T-helper 1 cell (primary cell): ENCODE results near the gene TNFRSF19.
"Not testable (repeated sequence)": the region's sequence is repeated elsewhere in the genome, so short reads cannot be mapped to it uniquely, and the experiment has no call there.

Experiments
- DNase-seq, 5 donors: peaks; one replicate each; pipeline ENCODE4 v3.0.0-alpha.2; 2012 to 2020

TNFRSF19 gene

DNA sequence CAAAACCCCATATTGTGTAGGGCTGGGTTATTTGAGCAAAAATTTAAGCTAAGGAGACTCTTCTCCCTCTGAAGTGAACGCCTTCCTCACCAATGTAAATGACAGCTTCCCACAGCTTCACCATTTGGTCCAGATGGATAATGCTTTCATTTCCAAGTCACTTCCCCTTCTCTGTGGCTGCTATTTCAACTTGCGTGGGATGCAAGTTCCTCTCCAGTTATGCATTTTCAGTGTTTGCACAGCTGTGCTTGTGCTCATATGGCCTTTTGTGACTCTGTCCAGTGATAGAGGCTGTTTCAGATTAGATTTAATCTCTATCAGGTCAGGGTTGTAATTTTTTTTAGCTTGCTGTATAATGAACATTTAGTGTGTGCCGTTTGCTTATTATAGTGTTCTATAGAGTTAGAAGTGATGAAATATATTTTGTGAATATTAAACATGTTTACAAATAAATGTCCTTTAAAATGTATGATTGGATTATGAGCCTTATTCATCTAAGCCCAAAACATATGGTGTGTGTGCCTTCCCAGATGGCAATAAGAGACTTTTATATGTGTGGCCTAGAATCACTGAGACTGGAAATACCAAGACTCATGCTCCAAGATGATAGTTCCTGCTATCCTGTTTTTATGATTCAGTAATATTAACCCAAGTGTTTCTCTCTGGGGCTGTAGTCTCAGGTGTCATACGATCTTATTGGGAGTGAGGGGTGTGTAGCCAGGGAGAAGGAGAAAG, 86.6 kb downstream of the TNFRSF19 start:
- DNase-seq, result no peak

- DNase-seq, result no peak
These were observed 88.8 kb downstream of the TNFRSF19 start for GRCh38 chr13:23658929-23659541.

DNA sequence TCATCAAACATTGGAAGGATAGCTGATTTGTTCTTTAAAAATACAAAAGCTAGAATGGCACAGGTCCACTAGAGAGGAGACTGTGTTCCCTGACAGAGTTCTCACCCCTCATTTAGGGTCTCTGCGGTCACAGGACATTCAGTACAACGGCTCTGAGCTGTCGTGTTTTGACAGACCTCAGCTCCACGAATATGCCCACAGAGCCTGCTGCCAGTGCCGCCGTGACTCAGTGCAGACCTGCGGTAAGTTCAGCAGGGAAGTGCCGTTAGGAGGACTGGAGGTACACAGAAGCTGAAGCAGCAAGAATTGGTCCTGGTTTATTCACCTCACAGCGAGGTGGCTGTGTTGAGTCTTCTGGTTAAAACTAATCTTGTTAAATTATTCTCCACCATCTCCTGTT, 90.0 kb downstream of the TNFRSF19 start:
- no peak for DNase-seq

DNA sequence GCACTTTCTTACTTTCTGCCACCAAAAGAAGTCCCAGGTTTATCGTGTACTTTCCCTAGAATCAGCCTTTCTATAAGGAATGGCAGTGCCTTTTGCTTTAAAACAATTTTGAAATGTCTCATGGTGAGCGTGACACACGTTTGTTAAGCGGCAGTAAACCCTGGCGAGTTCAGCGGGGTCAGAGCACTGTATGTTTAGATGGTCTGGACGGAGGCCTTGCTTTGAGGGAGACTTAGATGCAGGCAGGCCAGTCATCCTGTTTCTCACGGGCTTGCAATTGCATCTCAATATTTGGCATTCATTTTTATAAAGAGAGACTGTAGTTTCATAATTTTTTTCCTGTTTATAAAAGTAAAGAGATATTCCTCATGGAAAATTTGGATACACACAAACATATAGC, 96.4 kb downstream of the TNFRSF19 start:
- DNase-seq, result no peak

GRCh38 chr13:23667750-23668149, 97.5 kb downstream of the TNFRSF19 start:
- DNase-seq, result no peak

GRCh38 chr13:23668562-23668961, 98.3 kb downstream of the TNFRSF19 start:
- DNase-seq, result no peak

GRCh38 chr13:23670793-23671192, 100.6 kb downstream of the TNFRSF19 start:
- DNase-seq, result no peak

DNA sequence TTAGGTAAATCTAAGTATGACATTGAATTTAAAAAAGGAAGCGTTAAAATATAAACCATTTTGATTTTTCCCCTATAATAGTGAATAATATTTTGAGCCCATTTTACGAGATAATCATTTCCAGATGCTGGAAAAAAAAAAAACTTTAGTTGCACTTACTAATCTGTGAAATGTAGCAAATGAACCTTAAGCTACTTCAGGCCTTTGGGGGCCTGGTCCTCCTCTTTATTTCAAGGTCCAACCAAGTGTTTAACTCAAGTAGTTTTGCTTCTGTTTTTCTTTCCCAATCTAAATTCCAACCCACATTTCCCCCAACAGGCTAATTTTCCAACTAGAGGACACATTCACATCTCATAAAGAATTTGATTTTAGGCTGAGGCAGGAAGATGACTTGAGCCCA, 101.2 kb downstream of the TNFRSF19 start:
- no peak for DNase-seq

DNA sequence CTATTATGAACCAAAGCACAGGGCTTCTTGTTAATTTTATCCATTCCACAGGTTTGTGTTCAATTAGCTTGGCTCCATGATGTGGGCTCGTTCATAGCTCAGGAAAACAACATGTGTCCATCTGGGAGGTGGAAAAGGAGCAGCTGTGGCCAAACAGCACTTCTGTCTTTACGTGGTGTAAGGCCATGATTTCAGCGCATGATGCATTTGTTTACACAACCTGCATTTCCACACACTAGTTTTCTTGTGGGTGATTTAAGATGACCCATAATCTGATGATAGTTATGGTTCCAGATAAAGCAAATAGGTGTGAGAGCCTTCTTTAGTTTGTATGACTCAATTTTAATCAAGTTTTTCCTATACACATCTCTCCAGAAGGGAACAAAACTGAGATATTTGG, 101.7 kb downstream of the TNFRSF19 start:
- DNase-seq, result no peak

DNA sequence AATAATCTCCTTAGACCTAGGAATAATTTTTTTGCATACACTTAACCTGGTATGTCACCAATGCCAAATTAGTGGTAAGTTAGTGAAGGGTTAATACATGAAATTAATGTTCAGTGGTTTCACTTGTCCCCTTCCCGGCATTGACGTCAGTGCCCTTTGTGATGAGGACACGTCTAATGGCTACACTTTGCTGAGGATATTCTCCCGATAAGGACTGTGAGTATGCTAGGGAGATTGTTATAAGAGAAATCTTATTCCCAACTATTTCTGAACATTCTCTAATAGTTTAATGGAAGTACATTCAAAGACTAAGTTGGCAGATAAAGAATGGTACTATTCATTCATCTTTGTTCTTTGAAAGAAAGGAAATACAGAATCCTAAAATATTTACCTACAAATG, 102.4 kb downstream of the TNFRSF19 start:
- no peak for DNase-seq

- no peak for DNase-seq
These were observed 103.1 kb downstream of the TNFRSF19 start for GRCh38 chr13:23673354-23673753.

DNA sequence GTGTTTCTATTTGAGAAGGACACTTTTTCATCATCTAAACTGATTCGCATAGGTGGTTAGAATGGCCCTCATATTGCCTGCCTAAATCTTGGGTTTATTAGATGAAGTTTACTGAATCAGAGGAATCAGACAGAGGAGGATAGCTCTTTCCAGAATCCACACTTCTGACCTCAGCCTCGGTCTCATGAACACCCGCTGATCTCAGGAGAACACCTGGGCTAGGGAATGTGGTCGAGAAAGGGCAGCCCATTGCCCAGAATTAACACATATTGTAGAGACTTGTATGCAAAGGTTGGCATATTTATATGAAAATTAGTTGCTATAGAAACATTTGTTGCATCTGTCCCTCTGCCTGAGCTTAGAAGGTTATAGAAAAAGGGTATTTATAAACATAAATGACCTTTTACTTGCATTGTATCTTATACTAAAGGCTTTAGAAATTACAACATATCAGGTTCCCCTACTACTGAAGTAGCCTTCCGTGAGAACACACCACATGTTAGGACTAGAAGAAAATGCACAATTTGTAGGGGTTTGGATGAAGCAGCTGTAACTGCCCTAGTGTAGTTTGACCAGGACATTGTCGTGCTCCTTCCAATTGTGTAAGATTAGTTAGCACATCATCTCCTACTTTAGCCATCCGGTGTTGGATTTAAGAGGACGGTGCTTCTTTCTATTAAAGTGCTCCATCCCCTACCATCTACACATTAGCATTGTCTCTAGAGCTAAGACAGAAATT, 103.8 kb downstream of the TNFRSF19 start:
- no peak for DNase-seq

GRCh38 chr13:23674795-23675640, 104.8 kb downstream of the TNFRSF19 start:
- peak in 1 of 5 donors; percentile 28 for DNase-seq

DNA sequence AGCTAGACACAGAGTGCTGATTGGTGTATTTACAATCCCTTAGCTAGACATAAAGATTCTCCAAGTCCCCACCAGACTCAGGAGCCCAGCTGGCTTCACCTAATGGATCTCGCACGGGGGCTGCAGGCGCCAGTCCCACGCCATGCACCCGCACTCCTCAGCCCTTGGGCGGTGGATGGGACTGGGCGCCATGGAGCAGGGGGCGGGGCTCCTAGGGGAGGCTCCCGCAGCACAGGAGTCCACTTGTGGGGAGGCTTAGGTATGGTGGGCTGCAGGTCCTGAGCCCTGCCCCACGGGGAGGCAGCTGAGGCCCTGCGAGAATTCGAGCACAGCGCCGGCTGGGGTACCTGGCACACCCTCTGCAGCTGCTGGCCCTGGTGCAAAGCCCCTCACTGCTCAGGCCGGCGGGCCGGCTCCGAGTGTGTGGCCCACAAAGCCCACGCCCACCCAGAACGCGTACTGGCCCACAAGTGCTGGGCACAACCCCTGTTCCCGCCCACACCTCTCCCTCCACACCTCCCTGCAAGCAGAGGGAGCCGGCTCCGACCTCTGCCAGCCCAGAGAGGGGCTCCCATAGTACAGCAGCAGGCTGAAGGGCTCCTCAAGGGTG, 107.6 kb downstream of the TNFRSF19 start:
- not testable (repeated sequence) for DNase-seq

- DNase-seq, result no peak
These were observed 108.6 kb downstream of the TNFRSF19 start for GRCh38 chr13:23678795-23679194.

GRCh38 chr13:23679220-23679619, 109.0 kb downstream of the TNFRSF19 start:
- DNase-seq, result peak in 1 of 5 donors; percentile 66

DNA sequence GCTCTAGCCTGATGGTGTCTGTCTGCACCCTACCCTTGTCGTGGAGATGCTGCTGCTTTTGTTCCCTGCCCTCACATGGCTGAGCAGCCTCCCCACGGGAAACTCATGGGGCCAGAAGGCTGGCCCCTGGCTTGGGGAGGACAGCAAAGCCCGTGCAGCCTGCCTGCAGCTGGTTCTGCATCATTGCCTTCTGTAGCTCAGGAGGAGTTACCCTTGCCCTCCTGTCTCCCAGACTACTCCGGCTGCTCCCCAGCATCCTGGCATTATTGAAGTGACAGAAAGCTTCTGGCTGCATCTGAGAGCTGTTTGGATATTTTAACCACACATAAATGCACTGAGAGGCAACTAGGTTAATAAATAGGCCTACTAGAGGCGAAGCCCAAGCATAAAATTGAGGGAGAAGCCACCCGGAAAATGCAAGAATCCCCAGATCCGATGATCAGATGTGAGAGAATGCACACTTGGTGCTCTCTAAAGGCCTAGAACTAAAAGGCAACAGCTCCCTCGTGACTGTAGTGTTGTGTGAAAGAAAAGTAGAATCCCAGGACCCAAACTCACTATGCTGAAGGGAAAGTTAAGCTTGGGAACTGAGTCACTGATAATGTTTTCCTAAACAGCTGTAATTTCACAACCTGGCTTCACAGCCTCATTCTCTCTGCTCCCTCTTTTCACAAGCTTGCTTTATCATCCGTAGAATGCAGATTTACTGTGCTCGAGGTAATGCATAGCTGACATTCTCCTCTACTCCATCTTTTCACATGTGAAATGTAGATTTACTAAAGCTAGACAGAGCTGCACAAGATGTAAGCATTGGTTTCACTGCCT, 110.8 kb downstream of the TNFRSF19 start:
- DNase-seq, result no peak

GRCh38 chr13:23683084-23683483, 112.9 kb downstream of the TNFRSF19 start:
- DNase-seq, result no peak

GRCh38 chr13:23684647-23685046, 114.4 kb downstream of the TNFRSF19 start:
- DNase-seq, result no peak

DNA sequence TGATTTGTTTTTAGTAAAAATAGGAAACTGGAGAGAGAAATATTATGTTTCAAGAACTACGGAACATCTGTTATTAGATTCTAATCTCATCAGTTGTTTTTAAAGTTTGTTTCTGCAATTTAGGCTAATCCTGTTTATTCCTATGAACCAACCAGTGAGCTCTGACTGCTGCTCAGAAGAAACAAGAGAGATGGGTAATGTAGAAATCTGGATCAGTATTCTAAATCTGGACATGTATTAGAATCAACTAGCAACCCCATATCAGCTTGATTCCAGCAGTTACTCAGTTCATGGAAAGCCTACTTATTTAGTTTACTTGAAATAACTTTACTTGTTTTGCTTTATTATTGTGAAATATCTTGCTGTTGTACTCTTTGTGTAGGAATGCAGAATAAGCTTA, 115.2 kb downstream of the TNFRSF19 start:
- DNase-seq, result no peak

DNA sequence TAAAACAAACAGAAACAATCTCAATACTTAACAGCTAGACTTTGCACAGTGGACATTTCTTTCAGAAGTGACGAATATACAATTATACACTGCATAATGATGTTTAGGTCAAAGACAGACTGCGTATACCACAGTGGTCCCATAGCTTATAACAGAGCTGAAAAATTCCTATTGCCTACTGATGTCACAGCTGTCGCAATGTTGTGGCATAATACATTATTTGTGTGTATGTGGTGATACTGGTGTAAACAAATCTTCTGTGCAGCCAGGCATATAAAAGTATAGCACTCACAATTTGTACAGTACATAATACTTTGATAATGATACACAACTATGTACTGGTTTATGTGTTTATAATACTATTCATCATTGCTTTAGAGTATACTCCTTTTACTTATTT, 116.7 kb downstream of the TNFRSF19 start:
- no peak for DNase-seq

DNA sequence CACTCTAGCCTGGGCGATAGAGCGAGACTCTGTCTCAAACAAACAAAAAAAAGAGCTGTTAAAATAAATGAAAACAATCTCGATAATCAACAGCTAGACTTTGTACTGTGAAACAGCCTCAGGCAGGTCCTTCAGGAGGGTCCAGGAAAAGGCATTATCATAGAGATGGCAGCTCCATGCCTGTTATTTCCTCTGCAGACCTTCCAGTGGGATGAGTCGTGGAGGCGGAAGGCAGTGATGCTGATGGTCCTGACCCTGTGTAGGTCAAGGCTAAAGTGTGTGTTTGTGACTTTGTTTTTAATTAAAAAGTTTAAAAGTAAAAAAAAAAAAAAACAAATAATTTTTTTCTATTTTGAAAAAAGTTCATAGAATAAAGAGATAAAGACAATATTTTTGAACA, 117.4 kb downstream of the TNFRSF19 start:
- no peak for DNase-seq
